GM21360 (cell line): ENCODE data around the gene ABTB2.

Source experiments
- ATAC-seq: cut with Tn5 transposase; IDR thresholded peaks from one replicate; pipeline ENCODE4 v1.9.1; 2021; ENCODE audit warnings: mild to moderate bottlenecking, moderate library complexity; ENCODE audit not compliant: unreplicated experiment

The ABTB2 gene

DNA sequence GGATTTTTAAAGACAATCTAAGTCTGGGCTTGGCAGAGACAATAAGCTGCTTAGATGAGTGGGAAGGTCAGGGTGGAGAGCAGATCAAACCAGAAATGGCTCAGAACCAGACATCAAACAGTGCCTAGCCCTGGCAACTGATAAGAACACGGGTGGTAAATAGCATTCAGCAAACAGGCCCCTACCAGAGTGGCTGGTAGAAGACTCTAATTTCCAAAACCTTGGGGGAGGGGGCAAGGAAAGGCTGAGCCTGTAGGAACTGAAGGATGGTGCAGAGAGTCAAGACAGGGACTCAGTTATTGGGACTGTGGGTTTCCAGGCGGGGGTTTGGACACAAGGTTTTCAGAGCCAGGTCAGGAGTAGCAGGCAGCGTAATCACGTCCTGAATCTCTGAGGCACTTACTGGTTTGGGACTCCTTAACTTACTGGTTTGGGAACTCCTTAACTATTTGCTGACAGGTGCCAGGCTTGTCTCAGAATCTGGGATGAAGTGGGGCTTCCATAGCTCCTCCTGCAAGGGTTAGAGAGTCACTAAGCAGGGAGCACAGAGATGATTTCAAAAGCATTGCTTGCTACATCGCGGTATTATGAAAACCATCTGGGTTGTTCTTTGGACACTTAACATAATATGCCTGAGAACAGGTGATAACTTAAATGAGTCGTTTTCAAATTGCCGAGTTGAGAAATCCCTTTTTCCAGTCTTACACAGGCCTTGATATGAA lies 5.7 kb upstream of the ABTB2 start:
- ATAC-seq = no peak

GRCh38 chr11:34360046-34360445 lies 2.2 kb upstream of the ABTB2 start:
- ATAC-seq = no peak

GRCh38 chr11:34359548-34359891 lies 1.7 kb upstream of the ABTB2 start:
- no peak for ATAC-seq

- ATAC-seq = no peak
Observed at GRCh38 chr11:34358728-34359547, 1.1 kb upstream of the ABTB2 start.

GRCh38 chr11:34358258-34358727 lies 483 bp upstream of the ABTB2 start:
- no peak for ATAC-seq

GRCh38 chr11:34356913-34357700 lies 703 bp downstream of the ABTB2 start:
- ATAC-seq = peak; percentile 12

DNA sequence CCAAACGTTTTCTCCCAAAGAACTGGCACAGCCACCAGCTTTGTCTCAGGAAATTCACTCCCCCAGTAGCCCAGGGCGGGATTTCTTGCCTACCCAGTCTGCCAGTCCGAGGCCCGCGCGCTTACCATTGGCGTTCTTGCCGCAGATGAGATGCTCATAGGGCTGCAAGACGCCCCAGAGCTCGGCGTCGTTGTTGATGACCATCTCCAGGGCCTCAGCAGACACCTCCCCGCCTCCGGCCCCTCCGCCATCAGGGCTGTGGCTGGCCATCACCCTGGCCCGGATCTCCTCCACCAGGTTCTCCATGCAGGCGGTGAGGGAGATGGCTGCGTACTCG lies 1.3 kb downstream of the ABTB2 start:
- ATAC-seq = no peak

DNA sequence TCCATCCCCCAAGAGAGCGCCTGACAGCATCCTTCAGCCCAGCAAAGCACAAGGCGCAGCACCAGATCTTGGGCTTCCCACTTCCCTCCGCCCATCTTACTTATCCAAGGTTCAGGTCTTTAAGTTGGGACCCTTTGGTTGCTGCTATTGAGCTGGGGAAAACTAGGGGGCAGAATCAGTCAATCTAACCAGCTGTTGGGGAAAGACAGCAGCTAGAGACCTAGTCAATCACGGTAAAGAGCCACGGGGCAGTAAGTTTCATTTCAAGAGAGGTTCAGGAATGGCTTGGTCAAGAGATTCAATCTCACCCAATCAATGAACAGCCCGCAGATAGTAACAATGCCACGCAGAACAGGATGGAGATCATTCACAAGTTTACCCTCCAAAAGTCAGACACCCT lies 1.7 kb downstream of the ABTB2 start:
- ATAC-seq = no peak

DNA sequence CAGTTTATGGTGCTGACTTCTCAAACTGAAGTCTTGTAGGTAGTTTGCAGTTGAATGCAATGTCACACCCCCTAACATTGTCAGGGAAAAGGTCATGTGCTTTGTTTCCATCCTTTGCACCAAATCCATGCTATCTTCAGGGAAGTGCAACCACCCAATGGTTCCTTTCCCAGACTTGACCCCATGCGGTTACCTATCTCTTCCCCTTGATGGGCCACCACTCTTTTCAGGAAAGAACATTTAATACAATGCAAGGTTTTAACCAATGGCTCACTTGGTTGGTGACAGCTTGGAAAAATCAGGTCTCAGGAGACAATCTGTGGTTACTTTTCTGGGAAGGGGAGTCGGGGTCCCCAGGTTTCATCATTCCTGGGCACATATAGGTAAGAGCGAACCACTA lies 2.1 kb downstream of the ABTB2 start:
- no peak for ATAC-seq

GRCh38 chr11:34354782-34355181 lies 3.0 kb downstream of the ABTB2 start:
- no peak for ATAC-seq

GRCh38 chr11:34353881-34354280 lies 3.9 kb downstream of the ABTB2 start:
- ATAC-seq = no peak

- peak; percentile 49 for ATAC-seq
Observed at GRCh38 chr11:34351687-34352469, 5.9 kb downstream of the ABTB2 start.

GRCh38 chr11:34351051-34351450 lies 6.8 kb downstream of the ABTB2 start:
- ATAC-seq = no peak

GRCh38 chr11:34349882-34350281 lies 7.9 kb downstream of the ABTB2 start:
- ATAC-seq = no peak

DNA sequence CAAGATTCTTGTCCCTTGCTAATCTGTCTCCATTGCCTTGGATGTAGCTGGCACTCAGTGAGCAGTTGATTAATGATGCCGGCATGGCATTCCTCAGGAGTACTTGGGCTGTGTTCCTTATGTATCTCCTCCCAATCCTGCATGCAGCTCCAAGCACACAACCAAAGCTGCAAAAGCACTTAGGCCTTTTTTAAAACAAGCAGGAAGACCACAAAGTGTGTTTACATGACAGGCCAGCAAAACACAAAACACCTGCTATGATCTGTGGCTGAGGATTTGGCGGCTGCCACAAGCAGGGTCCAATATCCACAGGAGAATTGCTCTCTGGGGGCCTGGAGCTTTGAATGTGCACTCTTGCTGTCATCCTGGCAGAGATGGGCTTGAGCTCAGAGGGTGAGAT lies 8.9 kb downstream of the ABTB2 start:
- ATAC-seq = no peak

DNA sequence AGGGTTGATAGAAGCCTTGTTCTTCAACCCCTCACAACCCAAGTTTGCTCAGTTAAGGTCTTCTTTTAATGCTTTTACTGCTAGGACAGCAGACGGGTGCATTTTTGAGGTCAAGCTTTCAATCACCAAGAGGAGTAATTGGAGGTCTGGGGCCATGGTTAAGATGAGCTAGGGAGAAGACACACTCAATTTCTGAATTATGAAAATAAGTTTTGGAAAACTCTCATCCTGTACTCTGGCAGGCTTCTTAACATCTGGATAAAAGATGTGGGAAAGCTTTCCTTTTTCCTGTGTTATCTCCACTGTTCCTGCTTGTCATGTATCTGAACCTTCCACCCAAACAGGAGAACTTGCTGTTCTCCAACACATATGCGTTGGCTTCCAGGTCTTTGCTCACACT lies 9.7 kb downstream of the ABTB2 start:
- no peak for ATAC-seq

DNA sequence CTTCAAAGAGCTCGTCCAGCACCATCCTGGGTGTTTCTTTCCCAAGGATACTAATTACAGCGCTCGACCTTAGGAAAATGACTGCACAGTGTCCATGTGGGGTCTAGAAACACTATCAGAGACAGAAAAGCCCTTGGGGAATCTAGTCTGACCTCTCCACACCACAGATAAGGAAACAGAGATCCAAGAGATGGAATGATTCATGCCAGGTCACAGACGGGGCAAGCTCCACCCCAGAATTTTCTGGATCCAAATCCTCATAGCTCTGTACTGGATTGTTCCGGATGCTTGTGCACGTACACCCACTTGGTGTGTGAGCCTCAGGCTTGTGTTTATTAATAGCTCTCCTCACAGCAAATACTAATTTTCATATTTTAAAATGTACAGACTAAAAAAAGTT lies 11.3 kb downstream of the ABTB2 start:
- ATAC-seq = no peak

DNA sequence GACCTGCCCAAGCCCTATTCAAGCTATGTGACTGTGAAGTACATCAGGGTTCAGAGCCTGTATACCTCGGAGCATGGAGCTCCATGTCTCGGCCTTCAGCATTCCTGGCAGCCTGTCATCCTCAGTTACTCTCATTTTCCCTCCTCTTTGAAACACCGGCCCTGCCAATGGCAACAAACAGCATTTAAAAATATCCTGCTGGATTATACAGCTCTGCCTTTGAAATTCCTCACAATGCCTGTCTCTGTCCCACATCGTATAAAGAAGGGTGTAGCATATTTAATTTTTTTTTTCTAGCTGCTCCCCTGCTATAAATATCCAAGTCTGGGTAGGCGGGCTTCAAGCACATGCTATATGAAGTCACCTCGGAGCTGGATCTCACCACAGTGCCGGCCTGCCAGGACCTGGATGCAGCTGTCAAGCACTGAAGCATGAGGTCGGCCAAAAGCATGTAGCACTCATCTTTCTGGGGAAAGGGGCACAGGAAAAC lies 11.8 kb downstream of the ABTB2 start:
- ATAC-seq = no peak

- no peak for ATAC-seq
Observed at GRCh38 chr11:34345540-34345876, 12.3 kb downstream of the ABTB2 start.

DNA sequence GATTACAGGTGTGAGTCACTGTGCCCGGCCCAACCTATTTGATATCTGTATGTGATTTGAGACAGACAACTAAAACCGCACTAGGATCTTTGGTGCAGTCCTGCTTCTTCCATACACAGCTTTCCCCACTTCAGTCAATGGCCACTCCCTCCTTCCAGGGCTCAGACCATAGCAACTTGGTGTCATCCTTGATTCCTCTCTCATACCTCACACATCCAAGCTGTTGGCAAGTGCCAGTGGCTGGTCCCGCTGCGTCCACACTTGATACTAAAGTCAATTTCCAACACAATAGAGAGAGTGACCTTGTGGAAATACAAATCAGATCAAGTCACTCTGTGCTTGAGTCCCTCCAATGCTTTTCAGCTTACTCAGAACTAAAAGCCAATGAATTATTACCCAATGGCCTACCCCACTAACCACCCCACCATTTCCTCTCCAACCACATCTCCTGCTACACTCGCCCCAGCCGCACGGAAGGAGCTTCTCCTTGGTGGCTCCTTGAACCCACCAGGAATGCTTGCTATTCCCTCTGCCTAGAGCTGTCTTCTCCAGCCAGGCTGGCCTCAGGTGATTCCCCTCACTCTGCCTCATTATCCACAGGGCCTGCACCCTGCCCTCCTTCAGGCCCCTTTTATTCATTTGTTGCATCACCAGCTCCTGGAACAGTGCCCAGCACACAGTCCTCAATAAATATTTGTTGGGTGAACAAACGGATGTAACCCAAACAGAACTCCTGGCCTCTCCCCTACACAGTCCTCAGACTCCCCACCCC lies 12.9 kb downstream of the ABTB2 start:
- ATAC-seq = no peak
